Iris pigment epithelial cell (primary cell): Measurements from ENCODE around the gene JPH4.
A peak's percentile ranks its signal among the peaks of the same experiment; 100 is the strongest.

ENCODE experiments used
- DNase-seq: peaks from one replicate; pipeline ENCODE4 v3.0.0-alpha.2; 2011; ENCODE audit warnings: low read depth

Gene JPH4

DNA sequence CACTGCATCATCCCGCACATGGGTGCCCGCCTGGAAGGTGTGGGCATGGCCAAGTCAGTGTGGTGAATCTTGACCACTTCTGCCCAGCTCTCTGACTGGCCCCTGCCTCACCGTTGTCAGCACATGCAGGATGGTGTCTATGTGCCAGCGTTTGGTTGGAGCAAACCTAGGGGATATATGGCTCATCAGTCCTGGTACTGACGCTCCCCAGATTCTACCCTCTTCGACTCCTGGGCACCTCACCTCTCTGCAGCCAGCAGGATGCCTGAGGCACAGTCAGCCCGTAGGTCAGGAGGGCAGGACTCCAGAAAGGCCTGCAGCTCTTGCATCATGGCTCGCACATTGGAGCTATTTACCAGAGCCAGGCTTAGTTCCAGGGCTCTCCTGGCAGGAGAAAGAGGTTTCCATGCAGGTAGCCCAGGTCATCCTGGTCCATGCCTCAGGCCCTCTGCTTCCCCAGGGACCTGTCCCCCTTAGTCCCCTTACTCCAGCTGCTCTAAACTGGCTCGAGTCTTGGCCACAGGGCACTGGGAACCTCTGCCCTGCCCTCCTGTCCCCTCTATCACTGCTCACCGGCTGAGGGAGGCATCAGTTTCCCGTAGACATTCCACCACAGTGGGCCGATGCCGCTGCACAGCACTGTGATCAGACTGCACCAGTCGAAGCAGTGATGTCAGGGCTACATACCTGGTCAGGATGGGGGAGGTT is 15.0 kb downstream of the JPH4 start:
- DNase-seq, result no peak

DNA sequence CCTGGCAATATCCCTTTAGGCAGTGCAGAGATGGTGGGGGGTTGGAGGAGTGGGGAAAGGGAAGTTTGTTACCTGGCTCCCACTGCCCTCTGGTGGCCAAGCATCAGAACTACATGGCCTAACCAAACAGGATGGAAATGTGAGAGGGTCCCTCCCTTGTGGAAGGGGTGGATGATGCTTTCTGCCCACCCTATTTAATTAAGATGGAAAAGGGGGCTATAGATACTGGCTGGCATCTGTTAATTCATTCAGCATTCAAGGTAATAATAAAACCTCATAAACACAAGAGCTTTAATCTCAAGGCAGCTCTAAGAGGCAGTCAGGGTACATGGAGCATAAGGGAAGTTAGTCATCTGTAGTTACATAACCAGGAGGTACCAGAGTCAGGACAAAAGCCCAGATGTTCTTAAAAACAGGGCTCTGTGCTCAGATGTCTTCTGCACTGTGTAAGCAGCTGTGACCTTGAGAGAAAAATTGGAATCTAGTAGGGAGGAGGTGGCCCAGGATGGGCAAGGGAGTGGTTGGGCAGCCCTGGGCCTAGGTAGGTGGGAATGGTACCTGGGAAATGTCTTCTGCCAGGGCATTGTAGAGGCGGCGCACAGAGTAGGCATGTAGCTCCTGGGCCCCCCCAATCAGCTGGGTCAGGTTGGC is 15.6 kb downstream of the JPH4 start:
- peak; percentile 55 for DNase-seq

DNA sequence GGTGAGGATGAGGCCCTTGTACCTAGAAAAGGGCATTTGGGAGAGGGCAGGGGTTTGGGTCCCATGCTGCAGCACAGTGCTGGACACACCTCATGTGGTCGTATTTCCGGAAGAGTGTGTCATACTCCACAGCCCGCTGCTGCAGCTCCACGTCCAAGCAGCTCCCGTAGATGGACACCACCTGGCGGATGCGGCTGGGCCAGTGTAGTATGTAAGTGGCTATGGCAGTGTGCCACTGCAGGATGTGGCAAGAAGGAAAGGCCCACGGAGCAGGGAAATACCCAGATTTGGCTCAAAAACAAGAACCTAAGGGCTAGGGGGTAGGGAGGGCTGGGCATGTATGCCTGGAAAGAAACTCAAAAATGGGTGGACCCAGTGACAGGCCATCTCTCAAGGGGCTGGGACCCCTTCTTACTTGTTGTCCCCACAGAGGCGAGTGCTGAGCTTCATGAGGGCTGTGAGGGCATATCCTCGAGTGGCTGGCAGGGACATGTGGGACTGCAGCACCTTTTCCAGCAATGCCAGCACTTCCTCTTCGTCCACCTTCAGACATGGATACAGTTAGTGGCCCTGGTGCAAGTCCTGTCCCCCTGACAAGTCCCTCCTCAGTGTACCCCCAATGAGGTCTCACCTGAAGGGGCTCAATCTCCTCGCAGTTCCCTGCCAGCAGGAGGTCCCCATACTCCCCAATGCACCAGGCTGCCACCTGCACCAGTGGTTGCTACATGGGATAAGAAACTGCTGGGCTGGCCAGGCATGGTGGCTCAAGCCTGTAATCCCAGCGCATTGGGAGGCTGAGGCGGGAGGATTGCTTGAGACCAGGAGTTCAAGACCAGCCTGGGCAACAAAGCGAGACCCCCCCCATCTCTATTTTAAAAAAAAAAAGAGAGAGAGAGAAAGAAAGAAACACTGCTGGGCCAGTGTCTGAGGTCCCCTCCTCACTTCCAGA is 16.4 kb downstream of the JPH4 start:
- no peak for DNase-seq

DNA sequence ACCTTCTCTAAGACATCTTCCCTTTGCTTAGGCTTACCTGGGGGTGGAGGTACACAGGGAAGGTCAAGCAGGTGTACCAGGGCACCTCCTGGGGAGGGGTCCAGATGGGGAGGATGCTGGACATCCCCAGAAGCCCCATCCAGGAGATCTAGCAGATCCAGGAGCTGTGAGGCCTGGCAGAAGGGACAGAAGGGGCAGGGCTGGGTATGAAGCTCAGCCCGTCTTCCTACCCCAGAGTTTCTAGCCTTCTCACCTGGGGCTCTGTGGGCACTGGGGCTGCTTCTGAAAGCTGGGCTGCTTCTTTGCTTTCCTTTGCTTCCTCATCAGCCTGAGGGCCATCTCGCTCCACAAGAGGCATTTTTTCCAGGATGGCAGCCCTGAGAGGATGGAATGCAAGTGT is 17.3 kb downstream of the JPH4 start:
- DNase-seq, result no peak

DNA sequence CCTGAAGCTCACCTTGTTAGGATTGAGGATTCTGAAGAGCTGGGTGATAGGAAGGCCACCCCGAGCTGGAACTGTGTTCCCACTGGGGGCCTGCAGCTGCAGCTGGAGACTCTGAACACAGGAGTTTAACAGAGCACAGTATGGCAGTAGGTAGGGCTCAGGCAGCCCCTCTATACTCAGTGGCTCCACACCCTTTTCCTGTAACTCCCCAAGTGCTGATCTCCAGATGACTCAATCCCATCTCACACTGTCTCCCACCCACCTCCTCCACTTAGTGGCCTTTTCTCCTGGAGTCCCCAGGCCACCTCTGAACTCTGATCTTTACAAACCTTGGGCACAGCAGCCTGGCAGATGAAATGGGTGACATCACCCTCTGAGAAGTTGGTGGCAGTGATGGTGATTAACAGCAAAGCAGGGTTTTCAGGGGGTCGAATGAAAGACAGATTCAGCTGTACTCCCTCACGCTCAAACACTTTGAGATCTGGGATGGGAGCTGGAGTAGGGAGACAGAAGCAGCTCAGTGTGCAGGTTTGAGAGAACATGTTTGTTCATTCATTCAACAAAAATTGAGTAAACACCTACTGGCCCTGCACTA is 18.6 kb downstream of the JPH4 start:
- DNase-seq, result no peak

DNA sequence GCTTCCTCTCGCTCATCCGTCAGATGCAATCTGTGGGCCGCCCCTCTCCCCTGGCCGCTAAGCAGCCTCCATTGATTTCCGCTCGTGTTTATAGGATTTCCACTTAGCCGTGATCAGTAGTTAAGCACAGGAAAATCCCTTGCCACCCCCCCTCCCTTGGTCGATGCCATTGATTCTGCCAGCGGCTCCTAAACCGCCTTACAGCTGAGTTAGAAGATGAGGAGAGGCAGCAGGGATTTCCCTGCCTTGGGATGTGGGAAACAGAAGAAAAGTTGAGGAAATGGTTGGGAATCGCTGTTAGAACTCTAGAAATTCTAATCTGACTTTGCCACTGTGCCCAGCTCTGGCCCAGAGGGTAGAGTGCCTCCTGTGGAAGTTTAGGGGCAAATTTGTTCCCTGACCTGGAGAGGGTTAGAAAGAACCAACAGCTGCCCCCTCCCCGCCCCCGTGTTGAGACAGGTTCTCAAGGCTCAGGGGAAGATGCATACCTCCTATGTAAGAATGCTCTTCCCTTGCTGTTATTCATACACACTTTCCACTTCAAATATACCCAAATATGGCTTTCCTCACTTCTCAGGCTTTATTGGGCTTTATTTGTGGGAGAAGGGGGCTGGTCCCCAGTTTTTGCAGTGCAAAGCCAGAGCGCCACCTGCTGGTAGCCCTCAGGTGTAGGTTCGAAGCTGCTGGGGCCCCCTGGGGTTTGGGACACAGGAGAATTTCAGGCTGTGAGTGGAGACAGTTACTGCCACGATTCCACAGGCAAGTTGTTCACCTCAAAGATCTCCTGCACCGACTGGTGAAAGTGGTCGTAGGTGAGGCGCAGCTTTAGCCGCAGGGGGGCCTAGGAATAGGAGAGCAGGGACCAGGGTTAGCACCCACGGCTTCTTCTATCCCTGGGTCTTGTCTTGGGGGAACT is 19.3 kb downstream of the JPH4 start:
- peak; percentile 63 for DNase-seq

DNA sequence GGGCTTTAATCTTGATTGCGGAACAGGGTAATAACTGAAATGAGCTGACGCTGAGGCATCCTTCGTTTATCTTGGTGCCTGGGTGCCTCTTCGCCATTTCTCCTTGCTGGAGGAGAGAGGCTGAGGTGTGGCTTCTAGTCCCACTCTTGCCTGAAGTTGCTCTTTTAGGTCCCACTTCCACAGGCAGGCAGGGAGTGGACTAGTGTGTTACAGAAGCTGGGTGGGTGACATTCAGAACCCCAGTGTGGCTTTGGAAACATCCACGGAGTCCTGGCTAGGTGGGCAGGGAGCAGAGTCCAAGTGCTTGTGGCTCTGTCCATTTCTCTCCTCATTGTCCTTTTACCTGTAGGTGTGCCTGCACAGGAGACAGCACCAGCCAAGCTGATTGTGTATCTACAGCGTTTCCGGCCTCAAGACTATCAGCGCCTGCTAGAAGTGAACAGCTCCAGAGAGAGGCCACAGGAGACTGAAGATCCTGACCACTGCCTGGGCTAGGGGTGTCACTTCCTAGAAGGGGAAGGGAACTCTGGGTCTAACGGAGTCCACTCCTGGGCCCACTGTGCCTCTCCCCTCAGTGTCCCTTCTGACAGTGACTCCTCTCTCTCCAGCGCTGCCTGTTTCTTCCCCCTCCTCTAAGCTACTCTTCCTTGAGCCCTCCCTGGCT is 20.1 kb downstream of the JPH4 start:
- no peak for DNase-seq

DNA sequence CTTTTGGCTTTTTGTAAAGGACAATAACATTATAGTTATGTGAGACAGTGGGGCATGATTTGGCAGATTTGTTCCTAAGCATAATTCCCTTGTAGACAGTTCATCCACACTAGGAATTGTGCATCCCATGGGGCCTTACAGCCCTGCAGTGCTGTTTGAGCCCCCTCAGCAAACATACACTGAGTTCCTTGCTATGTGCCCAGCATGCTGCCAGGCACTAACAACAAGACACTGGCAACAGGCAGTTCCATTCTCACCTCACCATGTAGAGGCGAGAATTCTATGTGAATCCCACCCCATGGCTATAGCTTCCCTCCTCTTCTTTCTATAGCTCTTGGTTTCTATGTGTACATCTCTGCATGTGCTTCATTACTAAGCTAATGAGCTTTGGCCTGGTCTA is 20.6 kb downstream of the JPH4 start:
- no peak for DNase-seq

DNA sequence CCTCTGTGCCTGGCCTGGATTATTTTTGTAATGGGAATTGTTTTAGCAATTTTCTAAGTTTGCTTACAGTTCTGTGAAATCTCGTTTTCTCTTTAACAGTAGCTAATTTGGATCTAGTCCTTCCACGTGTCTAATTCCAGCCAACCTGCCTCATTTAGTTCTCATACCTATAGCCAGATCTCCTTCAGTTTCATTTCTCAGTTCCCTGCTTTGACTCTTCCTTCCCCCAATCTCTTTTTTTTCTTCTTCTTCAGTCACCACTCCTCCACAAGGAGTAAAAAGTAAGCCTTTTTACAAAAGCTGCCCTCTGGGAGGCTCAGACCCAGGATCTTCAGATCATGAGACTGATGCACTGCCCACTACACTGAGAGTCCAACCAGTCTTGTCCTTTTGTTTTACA is 21.1 kb downstream of the JPH4 start:
- DNase-seq, result no peak

DNA sequence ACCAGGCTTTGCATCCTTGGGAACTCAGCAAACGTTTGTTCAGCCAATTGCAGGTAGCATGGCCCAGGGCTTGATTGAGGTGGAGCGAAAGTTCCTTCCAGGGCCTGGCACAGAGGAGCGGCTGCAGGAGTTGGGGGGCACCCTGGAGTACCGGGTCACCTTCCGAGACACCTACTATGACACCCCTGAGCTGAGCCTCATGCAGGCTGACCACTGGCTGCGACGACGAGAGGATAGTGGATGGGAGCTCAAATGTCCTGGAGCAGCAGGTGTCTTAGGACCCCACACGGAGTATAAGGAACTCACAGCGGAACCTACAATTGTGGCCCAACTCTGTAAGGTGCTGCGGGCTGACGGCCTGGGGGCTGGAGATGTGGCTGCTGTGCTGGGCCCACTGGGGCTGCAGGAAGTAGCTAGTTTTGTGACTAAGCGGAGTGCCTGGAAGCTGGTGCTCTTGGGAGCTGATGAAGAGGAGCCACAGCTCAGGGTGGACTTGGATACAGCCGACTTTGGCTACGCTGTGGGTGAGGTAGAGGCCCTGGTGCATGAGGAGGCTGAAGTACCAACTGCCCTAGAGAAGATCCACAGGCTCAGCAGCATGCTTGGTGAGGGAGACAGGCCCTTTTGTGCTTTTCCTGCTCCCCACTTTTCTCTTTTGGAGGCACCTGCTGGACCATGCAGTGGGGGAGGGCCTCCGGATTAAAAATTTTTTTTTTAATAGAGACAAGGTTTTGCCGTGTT is 21.7 kb downstream of the JPH4 start:
- no peak for DNase-seq

DNA sequence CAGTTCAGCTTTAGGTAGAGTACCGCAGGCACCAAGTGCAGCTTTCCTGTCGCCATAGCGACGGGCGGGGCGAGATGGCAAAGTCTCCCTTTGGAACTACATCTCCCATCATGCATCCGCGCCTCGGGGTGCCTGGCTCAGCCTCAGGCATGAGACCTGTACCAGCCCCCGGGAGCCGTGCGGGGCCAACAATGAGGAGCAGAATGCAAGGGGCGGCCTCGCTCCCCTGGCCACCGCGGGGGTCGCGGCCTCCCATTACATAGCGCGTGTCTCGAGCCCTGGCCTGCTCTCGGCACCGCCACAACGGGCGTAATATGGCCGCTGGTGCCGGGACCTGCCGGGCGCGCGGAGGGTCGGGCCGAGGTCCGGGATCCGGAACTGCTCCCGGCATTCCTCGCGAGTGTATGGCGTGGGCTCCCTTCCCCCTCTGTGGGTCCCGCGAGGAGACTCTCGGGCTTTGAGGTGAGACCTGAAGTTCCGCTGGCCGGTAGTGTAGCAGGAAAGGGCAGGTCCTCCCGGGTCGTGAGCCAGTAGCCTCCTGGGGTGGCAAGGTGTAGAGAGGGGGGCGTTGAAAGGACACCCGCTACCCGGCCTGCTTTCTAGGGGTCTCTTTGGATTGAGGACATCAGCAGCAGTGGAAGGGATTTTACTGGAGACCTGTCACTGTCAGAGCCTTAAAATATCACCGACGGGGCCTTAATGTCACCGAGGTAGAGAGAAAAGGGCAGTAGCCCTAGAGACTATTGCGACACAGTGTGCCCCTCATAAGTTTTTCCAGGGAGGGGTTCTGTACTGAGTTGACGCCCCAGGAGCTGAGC is 22.5 kb downstream of the JPH4 start, which contains the start of gene THTPA:
Gene THTPA (plus strand): TSS at position 390 of the 818 bp plus-strand sequence. CDS start 487 bp downstream, outside the sequence.
- peak; percentile 90 for DNase-seq

DNA sequence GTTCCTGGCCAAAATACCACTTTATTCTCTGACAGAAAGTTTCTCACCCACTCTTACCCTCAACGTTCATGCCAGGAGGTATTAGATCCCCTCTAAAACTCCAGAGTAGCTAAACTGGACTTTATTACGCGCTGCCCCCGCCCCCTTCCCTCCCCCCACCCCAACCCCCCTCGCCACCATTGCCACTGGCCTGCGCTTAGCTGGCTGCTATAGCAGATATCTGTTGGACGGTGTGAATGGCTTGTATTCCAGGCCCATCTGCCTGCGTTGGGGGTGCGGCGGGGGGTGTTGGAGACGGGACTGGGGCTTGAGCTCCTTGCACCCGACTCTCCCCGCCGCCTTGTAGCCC is 23.1 kb downstream of the JPH4 start:
- DNase-seq, result no peak

DNA sequence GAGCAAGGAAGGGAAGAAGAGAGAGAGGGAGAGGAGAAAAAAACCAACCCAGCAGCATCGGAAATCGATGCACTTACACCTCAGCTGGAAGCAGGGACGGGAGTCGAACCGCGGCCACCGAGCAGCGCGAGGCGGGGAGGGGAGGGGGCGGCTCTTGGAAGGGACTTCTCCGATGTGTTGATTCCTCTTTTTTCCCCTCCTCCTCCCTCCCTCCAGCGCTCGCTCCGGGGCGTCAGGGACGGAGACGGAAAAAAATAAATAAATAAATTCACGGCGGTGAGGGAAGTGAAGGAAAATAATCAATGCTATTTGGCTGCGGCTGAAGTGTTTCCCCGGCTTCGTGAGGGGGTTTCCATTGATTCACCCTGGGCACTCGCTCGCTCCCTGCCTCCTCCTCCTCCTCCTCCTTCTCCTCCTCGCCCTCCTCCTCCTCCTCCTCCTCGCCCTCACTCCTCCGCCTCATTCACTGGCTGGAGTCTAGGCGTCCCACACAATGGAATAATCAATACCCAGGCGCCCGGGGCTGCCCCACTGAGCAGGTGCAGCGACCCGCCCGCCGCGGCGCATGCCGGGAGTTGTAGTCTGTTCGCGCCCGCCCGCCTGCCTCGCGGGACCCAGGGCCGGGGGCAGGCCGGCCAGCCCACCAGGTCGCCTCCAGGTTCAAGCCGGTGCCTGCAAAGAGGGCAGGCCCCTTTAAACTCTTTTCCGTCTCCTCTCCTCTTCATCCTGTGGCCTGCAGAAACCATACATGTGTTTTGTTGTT is 27.1 kb downstream of the JPH4 start, which contains the start of gene ZFHX2:
Gene ZFHX2 (minus strand): TSS at position 500 of the 763 bp plus-strand sequence. CDS start 16,440 bp downstream, outside the sequence.
- DNase-seq, result peak; percentile 42

DNA sequence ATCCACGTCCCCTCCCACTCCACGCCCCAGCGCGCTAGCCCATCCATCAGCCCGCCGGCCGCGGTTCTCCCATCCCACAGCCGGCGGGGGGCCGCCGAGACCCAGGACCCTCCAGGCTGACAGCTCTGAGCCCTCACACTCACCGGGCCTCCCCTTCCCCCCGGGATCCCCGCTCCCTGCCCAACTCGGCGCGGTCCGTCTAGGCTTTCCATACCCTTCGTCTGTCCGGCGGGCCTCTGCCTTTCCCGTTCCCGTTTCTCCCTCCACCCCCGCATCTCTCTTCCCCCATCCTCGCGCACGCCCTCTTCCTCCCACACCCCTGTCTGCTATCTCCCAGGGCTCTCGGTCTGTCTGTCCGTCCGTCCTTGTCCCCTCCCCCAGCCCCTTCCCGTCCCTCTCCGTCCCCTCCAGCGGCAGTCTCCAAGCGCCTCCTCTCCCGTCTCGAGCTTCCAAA is 27.8 kb downstream of the JPH4 start:
- no peak for DNase-seq

DNA sequence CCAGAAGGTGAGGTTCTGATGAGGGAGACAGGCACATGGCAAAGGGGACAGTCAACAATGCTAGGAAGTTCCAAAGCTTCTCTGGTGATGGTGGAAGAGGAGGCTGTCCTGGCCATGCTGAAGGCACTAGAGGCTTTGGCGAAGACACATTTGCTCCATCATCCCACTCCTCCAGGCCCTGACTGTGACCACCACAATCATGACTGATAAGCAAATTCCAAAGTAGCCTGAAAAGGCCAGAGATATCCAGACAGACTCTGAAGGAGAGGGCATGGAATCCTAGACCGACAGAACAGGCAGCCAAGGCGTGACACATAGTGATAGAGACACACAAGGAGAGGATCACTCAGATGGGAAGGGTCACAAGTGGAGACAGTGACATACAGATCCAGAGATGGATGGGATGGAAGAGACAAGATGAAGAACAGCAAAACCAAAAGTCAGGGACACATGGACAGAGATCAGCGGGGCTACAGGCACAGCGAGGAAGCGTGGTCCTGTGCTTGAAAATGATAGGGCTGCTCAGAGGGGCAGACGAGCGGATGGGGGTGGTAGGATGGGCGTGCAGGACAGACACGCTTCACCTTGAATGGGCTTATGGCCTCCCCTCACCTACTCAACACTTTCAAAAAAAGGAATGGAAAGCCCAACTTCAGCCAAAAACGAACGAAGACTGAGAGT is 28.3 kb downstream of the JPH4 start:
- no peak for DNase-seq

DNA sequence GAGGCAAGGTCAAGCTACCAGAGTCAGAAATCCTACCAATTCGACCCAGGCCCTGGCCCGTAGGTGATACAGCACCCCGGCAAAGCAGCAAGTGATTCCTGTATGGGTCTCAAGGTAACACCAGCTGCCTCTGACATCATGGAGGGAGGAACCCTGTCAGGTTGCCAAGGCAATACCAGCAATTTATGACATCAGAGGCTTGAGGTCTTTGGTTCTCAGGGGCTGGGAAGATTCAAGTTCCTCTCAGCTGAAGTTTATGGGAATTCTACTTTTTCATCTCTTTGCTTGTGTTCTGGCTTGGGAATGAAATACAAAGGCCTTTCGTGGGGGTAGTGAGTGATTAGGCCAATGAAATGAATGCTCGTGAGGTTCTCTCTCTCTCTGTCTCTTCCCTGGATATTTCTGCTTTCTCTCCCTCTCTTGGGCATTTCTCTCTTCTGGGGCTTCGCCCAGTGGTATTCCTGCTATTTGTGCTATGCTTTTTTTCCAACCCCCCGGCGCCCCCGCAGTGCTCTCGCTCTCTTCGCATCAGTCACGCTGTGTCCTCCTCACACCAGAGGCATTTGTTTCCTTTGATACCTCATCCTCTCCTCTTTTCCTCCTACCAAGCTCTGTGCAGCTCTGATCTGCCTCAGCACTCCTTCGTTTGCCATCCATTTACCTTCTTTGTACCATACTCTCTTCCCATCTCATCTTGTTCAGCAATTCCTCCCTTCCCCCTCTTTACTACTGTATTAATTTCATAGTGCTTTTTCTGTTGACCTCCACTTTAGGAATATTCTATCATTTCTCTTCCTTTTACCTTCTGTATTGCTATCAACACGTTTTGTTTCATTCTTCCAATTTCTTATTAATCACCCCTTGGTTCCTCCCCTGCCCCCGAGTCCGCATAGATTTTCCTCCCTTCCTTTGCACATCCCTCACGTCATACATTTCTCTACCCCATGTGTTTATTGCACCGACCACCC is 30.0 kb downstream of the JPH4 start:
- peak; percentile 59 for DNase-seq
